ENCODE data around the gene WASF3.
A peak's percentile ranks its signal among the peaks of the same experiment; 100 is the strongest.

Gene WASF3

GRCh38 chr13:26583662-26584061, 26.2 kb downstream of the WASF3 start:
- Histone ChIP-seq H3K4me3 (ENCODE audit: low read depth in 1 of 5, low read length in 5 of 5) (no peak overlapping the region), H3K9ac (ENCODE audit: low read length in 5 of 5) (no peak overlapping the region), H3K27ac (ENCODE audit: low read depth, low read length) (peak overlapping the region; percentile 18), H3K36me3 (ENCODE audit: control insufficient read depth in 5 of 5, insufficient read depth in 5 of 5, low read length in 5 of 5) (no peaks in the 10 kb centered on the region), H3K4me1 (ENCODE audit: control insufficient read depth in 5 of 5, insufficient read depth in 5 of 5, low read length in 5 of 5) (peaks cover 0 to 20% (median 15%) of the 10 kb centered on the region in 5 donors), H3K27me3 (ENCODE audit: control insufficient read depth in 5 of 5, insufficient read depth in 4 of 5, low read length in 5 of 5) (no peaks in the 10 kb centered on the region), H3K9me3 (ENCODE audit: control insufficient read depth in 5 of 5, low read length in 5 of 5) (peaks cover 0 to 1% (median 0%) of the 10 kb centered on the region in 5 donors)

GRCh38 chr13:26584713-26585112, 27.2 kb downstream of the WASF3 start:
- Histone ChIP-seq H3K27ac (ENCODE audit: low read depth, low read length) (peak overlapping the region; percentile 18), H3K4me3 (ENCODE audit: low read depth in 1 of 5, low read length in 5 of 5) (no peak overlapping the region), H3K4me1 (ENCODE audit: control insufficient read depth in 5 of 5, insufficient read depth in 5 of 5, low read length in 5 of 5) (peaks cover 0 to 23% (median 22%) of the 10 kb centered on the region in 5 donors), H3K27me3 (ENCODE audit: control insufficient read depth in 5 of 5, insufficient read depth in 4 of 5, low read length in 5 of 5) (no peaks in the 10 kb centered on the region), H3K9ac (ENCODE audit: low read length in 5 of 5) (no peak overlapping the region), H3K36me3 (ENCODE audit: control insufficient read depth in 5 of 5, insufficient read depth in 5 of 5, low read length in 5 of 5) (no peaks in the 10 kb centered on the region), H3K9me3 (ENCODE audit: control insufficient read depth in 5 of 5, low read length in 5 of 5) (no peaks in the 10 kb centered on the region)

GRCh38 chr13:26585136-26585535, 27.7 kb downstream of the WASF3 start:
- no peaks in the 10 kb centered on the region for H3K9me3 ChIP-seq (ENCODE audit: control insufficient read depth in 5 of 5, low read length in 5 of 5)
- H3K4me3 ChIP-seq (ENCODE audit: low read depth in 1 of 5, low read length in 5 of 5): no peak overlapping the region
- H3K27ac ChIP-seq (ENCODE audit: low read depth, low read length): no peak overlapping the region
- H3K9ac ChIP-seq (ENCODE audit: low read length in 5 of 5): no peak overlapping the region
- H3K4me1 ChIP-seq (ENCODE audit: control insufficient read depth in 5 of 5, insufficient read depth in 5 of 5, low read length in 5 of 5): peaks cover 0 to 26% (median 25%) of the 10 kb centered on the region in 5 donors
- H3K36me3 ChIP-seq (ENCODE audit: control insufficient read depth in 5 of 5, insufficient read depth in 5 of 5, low read length in 5 of 5): no peaks in the 10 kb centered on the region
- no peaks in the 10 kb centered on the region for H3K27me3 ChIP-seq (ENCODE audit: control insufficient read depth in 5 of 5, insufficient read depth in 4 of 5, low read length in 5 of 5)

GRCh38 chr13:26587251-26587650, 29.8 kb downstream of the WASF3 start:
- no peaks in the 10 kb centered on the region for H3K36me3 ChIP-seq (ENCODE audit: control insufficient read depth in 5 of 5, insufficient read depth in 5 of 5, low read length in 5 of 5)
- no peak overlapping the region for H3K9ac ChIP-seq (ENCODE audit: low read length in 5 of 5)
- no peaks in the 10 kb centered on the region for H3K9me3 ChIP-seq (ENCODE audit: control insufficient read depth in 5 of 5, low read length in 5 of 5)
- H3K27ac ChIP-seq (ENCODE audit: low read depth, low read length): no peak overlapping the region
- H3K4me1 ChIP-seq (ENCODE audit: control insufficient read depth in 5 of 5, insufficient read depth in 5 of 5, low read length in 5 of 5): peaks cover 0 to 26% (median 25%) of the 10 kb centered on the region in 5 donors
- H3K4me3 ChIP-seq (ENCODE audit: low read depth in 1 of 5, low read length in 5 of 5): no peak overlapping the region
- H3K27me3 ChIP-seq (ENCODE audit: control insufficient read depth in 5 of 5, insufficient read depth in 4 of 5, low read length in 5 of 5): no peaks in the 10 kb centered on the region

GRCh38 chr13:26589226-26589625, 31.7 kb downstream of the WASF3 start:
- peaks cover 0 to 21% (median 19%) of the 10 kb centered on the region in 5 donors for H3K4me1 ChIP-seq (ENCODE audit: control insufficient read depth in 5 of 5, insufficient read depth in 5 of 5, low read length in 5 of 5)
- H3K9ac ChIP-seq (ENCODE audit: low read length in 5 of 5): no peak overlapping the region
- no peak overlapping the region for H3K4me3 ChIP-seq (ENCODE audit: low read depth in 1 of 5, low read length in 5 of 5)
- no peaks in the 10 kb centered on the region for H3K9me3 ChIP-seq (ENCODE audit: control insufficient read depth in 5 of 5, low read length in 5 of 5)
- no peaks in the 10 kb centered on the region for H3K27me3 ChIP-seq (ENCODE audit: control insufficient read depth in 5 of 5, insufficient read depth in 4 of 5, low read length in 5 of 5)
- no peak overlapping the region for H3K27ac ChIP-seq (ENCODE audit: low read depth, low read length)
- H3K36me3 ChIP-seq (ENCODE audit: control insufficient read depth in 5 of 5, insufficient read depth in 5 of 5, low read length in 5 of 5): no peaks in the 10 kb centered on the region

- Histone ChIP-seq H3K36me3 (ENCODE audit: control insufficient read depth in 5 of 5, insufficient read depth in 5 of 5, low read length in 5 of 5) (no peaks in the 10 kb centered on the region), H3K4me1 (ENCODE audit: control insufficient read depth in 5 of 5, insufficient read depth in 5 of 5, low read length in 5 of 5) (peaks cover 0 to 16% (median 14%) of the 10 kb centered on the region in 5 donors), H3K4me3 (ENCODE audit: low read depth in 1 of 5, low read length in 5 of 5) (no peak overlapping the region), H3K9me3 (ENCODE audit: control insufficient read depth in 5 of 5, low read length in 5 of 5) (no peaks in the 10 kb centered on the region), H3K27me3 (ENCODE audit: control insufficient read depth in 5 of 5, insufficient read depth in 4 of 5, low read length in 5 of 5) (no peaks in the 10 kb centered on the region), H3K9ac (ENCODE audit: low read length in 5 of 5) (no peak overlapping the region), H3K27ac (ENCODE audit: low read depth, low read length) (no peak overlapping the region)
Observed at GRCh38 chr13:26589754-26590153, 32.3 kb downstream of the WASF3 start.

- no peak overlapping the region for H3K9ac ChIP-seq (ENCODE audit: low read length in 5 of 5)
- H3K27ac ChIP-seq (ENCODE audit: low read depth, low read length): no peak overlapping the region
- H3K36me3 ChIP-seq (ENCODE audit: control insufficient read depth in 5 of 5, insufficient read depth in 5 of 5, low read length in 5 of 5): no peaks in the 10 kb centered on the region
- peaks cover 0 to 15% (median 10%) of the 10 kb centered on the region in 5 donors for H3K4me1 ChIP-seq (ENCODE audit: control insufficient read depth in 5 of 5, insufficient read depth in 5 of 5, low read length in 5 of 5)
- H3K9me3 ChIP-seq (ENCODE audit: control insufficient read depth in 5 of 5, low read length in 5 of 5): no peaks in the 10 kb centered on the region
- no peaks in the 10 kb centered on the region for H3K27me3 ChIP-seq (ENCODE audit: control insufficient read depth in 5 of 5, insufficient read depth in 4 of 5, low read length in 5 of 5)
- H3K4me3 ChIP-seq (ENCODE audit: low read depth in 1 of 5, low read length in 5 of 5): no peak overlapping the region
Observed at GRCh38 chr13:26590379-26590778, 32.9 kb downstream of the WASF3 start.

- Histone ChIP-seq H3K27me3 (ENCODE audit: control insufficient read depth in 5 of 5, insufficient read depth in 4 of 5, low read length in 5 of 5) (no peaks in the 10 kb centered on the region), H3K4me1 (ENCODE audit: control insufficient read depth in 5 of 5, insufficient read depth in 5 of 5, low read length in 5 of 5) (peaks cover 0 to 15% (median 6%) of the 10 kb centered on the region in 5 donors), H3K9me3 (ENCODE audit: control insufficient read depth in 5 of 5, low read length in 5 of 5) (no peaks in the 10 kb centered on the region), H3K4me3 (ENCODE audit: low read depth in 1 of 5, low read length in 5 of 5) (no peak overlapping the region), H3K27ac (ENCODE audit: low read depth, low read length) (no peak overlapping the region), H3K36me3 (ENCODE audit: control insufficient read depth in 5 of 5, insufficient read depth in 5 of 5, low read length in 5 of 5) (no peaks in the 10 kb centered on the region), H3K9ac (ENCODE audit: low read length in 5 of 5) (no peak overlapping the region)
Observed at GRCh38 chr13:26590951-26591350, 33.5 kb downstream of the WASF3 start.

- Histone ChIP-seq H3K27ac (ENCODE audit: low read depth, low read length) (no peak overlapping the region), H3K9ac (ENCODE audit: low read length in 5 of 5) (no peak overlapping the region), H3K36me3 (ENCODE audit: control insufficient read depth in 5 of 5, insufficient read depth in 5 of 5, low read length in 5 of 5) (no peaks in the 10 kb centered on the region), H3K9me3 (ENCODE audit: control insufficient read depth in 5 of 5, low read length in 5 of 5) (peaks cover 0 to 4% (median 0%) of the 10 kb centered on the region in 5 donors), H3K27me3 (ENCODE audit: control insufficient read depth in 5 of 5, insufficient read depth in 4 of 5, low read length in 5 of 5) (no peaks in the 10 kb centered on the region), H3K4me1 (ENCODE audit: control insufficient read depth in 5 of 5, insufficient read depth in 5 of 5, low read length in 5 of 5) (peaks cover 0 to 15% (median 6%) of the 10 kb centered on the region in 5 donors), H3K4me3 (ENCODE audit: low read depth in 1 of 5, low read length in 5 of 5) (no peak overlapping the region)
Observed at GRCh38 chr13:26591672-26592071, 34.2 kb downstream of the WASF3 start.

GRCh38 chr13:26593661-26594060, 36.2 kb downstream of the WASF3 start:
- no peak overlapping the region for H3K27ac ChIP-seq (ENCODE audit: low read depth, low read length)
- no peaks in the 10 kb centered on the region for H3K27me3 ChIP-seq (ENCODE audit: control insufficient read depth in 5 of 5, insufficient read depth in 4 of 5, low read length in 5 of 5)
- peaks cover 0 to 5% (median 0%) of the 10 kb centered on the region in 5 donors for H3K9me3 ChIP-seq (ENCODE audit: control insufficient read depth in 5 of 5, low read length in 5 of 5)
- H3K4me1 ChIP-seq (ENCODE audit: control insufficient read depth in 5 of 5, insufficient read depth in 5 of 5, low read length in 5 of 5): peaks cover 0 to 12% (median 6%) of the 10 kb centered on the region in 5 donors
- no peak overlapping the region for H3K9ac ChIP-seq (ENCODE audit: low read length in 5 of 5)
- no peak overlapping the region for H3K4me3 ChIP-seq (ENCODE audit: low read depth in 1 of 5, low read length in 5 of 5)
- H3K36me3 ChIP-seq (ENCODE audit: control insufficient read depth in 5 of 5, insufficient read depth in 5 of 5, low read length in 5 of 5): no peaks in the 10 kb centered on the region

- Histone ChIP-seq H3K4me1 (ENCODE audit: control insufficient read depth in 5 of 5, insufficient read depth in 5 of 5, low read length in 5 of 5) (peaks cover 0 to 7% (median 6%) of the 10 kb centered on the region in 5 donors), H3K9me3 (ENCODE audit: control insufficient read depth in 5 of 5, low read length in 5 of 5) (peaks cover 0 to 5% (median 0%) of the 10 kb centered on the region in 5 donors), H3K36me3 (ENCODE audit: control insufficient read depth in 5 of 5, insufficient read depth in 5 of 5, low read length in 5 of 5) (no peaks in the 10 kb centered on the region), H3K9ac (ENCODE audit: low read length in 5 of 5) (no peak overlapping the region), H3K4me3 (ENCODE audit: low read depth in 1 of 5, low read length in 5 of 5) (no peak overlapping the region), H3K27ac (ENCODE audit: low read depth, low read length) (no peak overlapping the region), H3K27me3 (ENCODE audit: control insufficient read depth in 5 of 5, insufficient read depth in 4 of 5, low read length in 5 of 5) (no peaks in the 10 kb centered on the region)
Observed at GRCh38 chr13:26594363-26594762, 36.9 kb downstream of the WASF3 start.

Measured in subcutaneous abdominal adipose tissue (tissue), 5 donors.